Daoy (cell line): ENCODE results near the gene COL9A3. TPM values are rescaled to one million over a fixed set of nuclear protein-coding genes. Genes with fewer than 3 reads are reported as not detected.

Source experiments
- DNase-seq: peaks from one replicate; pipeline ENCODE4 v3.0.0-alpha.2; 2015; ENCODE audit warnings: low read depth
- total RNA-seq: library from RNA; depleted of rRNA; stranded (reverse); fragments of >200 nt; shearing (Covaris generic); gene quantifications from 2 replicates; pipeline ENCODE4 v1.2.3, GENCODE V29; 2014

COL9A3 gene
- total RNA-seq, 1 experiment from 2014 or later, result 0.97 TPM

DNA sequence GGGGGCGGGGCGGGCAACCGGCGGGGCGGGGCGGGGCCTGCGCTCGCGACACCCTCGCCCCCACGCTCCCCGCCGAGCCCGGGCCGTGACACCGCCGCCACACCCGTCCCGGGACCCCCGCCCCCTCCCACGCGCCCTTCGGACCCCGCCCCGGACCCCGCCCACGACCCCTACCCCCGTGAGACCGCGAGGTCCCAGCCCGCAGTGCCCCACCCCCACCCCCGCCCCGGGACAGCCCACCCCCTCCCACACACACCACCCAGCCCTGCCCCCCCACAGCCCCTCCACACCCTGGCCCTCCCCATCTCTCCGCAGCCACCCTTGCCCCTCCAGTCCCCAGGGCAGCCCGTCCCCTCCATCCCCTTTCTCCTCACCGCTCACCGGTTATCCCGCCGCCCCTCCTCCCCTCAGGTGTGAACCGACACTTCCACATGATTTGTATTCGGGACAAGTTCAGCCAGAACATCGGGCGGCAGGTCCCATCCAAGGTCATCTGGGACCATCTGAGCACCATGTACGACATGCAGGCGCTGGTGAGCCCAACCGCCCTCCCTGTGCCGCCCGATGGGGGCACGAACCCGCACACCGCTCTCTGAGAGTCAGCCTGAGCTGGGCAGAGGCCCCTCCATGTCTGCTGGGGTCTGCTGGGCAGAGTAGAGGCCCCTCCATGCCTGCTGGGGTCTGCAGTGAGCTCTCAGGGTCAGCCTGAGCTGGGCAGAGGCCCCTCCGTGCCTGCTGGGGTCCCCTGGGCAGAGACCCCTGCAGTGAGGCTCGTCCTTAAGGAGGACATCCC lies 20.0 kb upstream of the COL9A3 start:
- no peak for DNase-seq

DNA sequence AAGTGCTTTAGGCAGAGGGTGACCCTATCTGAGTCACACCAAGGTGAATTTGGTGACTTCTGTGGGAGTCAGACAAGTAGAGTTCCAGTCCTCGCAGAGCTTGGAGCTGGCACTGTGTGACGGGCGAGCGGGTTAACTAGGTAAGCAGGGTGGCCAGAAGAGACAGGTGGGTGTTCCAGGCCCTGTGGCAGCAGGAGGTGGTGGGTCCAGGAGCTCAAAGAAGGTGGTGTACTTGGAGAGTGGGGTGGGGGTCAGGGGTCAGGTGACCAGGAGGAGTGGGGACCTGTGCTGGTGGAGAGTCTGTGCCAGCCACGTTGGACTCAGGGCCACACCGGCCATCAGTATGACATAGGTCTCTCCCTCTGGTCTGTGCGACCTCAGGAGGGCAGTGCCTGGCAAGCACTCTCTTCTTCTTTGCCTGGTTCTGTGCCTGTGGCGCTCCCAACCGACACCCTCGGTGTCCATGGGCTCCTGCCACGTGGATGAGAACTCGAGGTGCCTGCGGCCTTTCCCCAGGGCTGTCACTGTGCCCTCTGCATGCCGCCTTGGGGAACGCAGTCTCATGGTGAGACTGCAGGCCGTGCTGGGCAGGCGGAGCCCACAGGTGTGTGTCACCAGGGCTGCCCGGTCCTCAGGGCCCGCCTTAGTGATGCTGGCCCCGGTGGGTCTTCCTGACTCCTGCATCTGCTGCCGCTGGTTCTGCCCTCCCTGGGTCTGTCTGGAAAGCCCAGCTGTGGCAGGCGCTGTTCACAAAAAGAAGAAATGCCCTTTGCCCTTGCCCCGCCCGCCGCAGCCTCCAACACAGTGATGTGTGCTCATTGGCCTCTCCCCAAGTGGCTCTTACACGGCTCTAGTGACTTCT lies 18.9 kb upstream of the COL9A3 start:
- no peak for DNase-seq

DNA sequence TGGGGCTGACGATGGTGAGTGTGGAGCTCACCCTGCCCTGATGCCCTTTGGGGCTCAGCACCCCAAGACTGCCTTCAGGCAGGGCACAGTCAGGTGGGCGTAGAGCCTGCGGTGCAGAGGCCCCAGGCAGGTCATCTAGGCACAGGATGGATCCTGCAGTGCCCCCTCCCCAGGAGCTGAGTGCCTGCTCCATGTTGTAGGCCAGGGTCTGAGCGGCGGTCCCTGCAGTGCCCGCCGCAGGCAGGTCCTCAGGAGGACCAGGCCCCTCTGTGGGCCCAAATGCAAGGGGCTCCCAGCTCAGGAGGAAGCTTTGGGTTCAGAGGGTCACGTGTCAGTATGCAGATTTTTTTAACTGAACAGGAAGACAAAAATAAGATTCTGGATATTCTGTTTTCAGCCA lies 17.8 kb upstream of the COL9A3 start:
- no peak for DNase-seq

DNA sequence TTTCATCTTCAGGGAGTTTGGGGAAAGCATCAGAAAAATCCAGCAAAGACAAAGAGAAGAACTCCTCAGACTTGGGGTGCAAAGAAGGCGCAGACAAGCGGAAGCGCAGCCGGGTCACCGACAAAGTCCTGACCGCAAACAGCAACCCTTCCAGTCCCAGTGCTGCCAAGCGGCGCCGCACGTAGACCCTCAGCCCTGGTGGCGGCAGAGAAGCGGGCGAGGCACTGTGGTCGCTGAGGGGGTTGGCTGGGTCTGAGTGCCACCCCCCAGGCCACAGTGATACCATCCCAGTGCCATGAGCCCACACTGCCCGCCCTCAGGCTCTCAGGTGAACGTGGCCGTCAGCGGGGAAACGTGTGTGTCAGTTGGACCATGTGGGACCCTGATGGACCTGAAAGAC lies 17.4 kb upstream of the COL9A3 start:
- no peak for DNase-seq

GRCh38 chr20:62799873-62800272 lies 17.0 kb upstream of the COL9A3 start:
- no peak for DNase-seq

GRCh38 chr20:62800314-62801259 lies 16.3 kb upstream of the COL9A3 start:
- no peak for DNase-seq

GRCh38 chr20:62801284-62802010 lies 15.4 kb upstream of the COL9A3 start:
- no peak for DNase-seq

DNA sequence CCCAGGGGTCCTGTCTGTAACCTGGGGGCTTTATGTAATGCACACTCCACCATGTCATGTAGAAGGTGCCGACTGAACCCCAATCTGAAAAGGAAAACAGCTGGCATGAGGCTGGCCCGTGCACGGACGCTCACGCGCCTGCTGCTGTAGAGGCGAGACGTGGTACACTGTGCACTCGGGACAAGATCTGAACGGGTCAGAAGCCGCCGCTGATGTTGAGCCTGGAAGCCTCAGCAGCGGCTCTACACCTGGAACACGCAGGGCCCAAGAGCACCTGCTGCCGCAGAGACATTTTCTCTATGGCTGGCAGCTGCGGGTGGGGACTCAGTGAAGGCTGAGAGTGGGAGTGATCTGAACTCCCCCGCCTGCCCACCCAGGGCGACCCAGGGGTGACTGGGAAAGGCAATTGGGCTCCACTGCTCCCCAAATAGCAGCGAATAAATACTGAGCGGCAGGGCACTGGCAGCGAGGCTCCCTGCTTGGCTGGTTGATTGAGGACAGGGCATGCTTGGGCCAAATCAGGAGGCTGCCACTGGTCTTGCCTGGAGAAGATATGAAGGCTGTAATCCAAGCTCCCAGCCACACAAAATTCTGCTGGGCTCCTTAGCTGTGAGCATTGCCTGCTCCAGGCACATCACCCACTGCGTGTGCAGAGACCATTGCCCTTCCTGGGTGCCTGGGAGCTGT lies 14.7 kb upstream of the COL9A3 start:
- no peak for DNase-seq

GRCh38 chr20:62804021-62804626 lies 12.7 kb upstream of the COL9A3 start:
- no peak for DNase-seq

DNA sequence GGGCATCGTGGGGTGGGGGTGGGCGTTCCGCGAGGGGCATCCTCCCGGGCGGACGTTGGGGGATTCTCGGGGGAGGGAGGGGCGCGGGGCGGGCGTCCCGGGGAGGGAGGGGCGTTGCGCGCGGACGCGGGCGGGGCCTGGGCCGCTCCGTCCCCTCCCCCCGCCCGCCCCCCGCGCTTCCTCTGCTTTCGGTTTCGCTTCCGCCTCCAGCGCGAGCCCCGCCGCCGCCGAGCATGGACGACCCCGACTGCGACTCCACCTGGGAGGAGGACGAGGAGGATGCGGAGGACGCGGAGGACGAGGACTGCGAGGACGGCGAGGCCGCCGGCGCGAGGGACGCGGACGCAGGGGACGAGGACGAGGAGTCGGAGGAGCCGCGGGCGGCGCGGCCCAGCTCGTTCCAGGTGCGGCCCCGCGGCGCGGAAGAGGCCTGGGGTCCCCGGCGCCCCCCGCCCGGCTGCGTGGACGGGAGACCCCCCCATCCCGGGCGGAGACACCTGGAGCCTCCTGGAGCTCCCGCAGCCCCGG lies 12.2 kb upstream of the COL9A3 start, which contains the start of gene OGFR:
Gene OGFR (plus strand): TSS at position 209 of the 528 bp plus-strand sequence. CDS start 25 bp downstream, at position 234.
- peak; percentile 80 for DNase-seq

- no peak for DNase-seq
These were observed 11.6 kb upstream of the COL9A3 start for GRCh38 chr20:62805155-62805710.

- no peak for DNase-seq
These were observed 11.0 kb upstream of the COL9A3 start for GRCh38 chr20:62805711-62806382.

- no peak for DNase-seq
These were observed 10.3 kb upstream of the COL9A3 start for GRCh38 chr20:62806383-62807050.

DNA sequence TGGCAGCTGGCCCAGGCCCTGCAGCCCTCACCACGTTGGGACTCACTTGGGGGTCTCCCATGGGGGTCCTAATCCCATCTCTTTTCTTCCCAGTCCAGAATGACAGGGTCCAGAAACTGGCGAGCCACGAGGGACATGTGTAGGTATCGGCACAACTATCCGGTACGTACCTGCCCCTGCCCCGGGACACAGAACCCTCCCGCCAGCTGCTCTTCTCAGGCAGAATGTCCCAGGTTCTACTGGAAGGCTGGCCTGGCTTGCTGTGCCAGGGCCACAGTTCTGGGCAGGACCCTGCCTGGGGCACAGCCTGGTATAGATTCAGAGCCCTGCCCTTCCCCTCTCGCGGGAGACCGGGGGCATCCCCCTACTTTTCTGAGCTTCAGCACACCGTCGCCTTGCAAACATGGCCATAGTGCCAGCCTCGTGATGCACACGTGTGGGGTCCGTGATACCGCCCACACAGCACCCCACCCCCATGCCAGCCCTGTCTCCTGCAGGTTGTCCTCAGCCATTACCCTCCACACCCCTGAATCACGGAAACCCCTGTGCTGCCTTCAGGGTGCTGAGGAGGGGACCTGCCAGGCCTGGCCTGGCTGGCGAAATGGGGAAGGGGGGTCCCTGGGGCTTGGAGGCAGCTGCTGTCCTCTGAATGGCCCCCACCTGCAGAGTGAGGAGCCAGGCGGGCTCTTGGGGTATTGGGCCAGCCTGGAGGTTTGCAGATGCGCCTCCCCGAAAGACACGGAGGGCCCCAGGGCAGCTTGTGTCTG lies 9.2 kb upstream of the COL9A3 start:
- no peak for DNase-seq

DNA sequence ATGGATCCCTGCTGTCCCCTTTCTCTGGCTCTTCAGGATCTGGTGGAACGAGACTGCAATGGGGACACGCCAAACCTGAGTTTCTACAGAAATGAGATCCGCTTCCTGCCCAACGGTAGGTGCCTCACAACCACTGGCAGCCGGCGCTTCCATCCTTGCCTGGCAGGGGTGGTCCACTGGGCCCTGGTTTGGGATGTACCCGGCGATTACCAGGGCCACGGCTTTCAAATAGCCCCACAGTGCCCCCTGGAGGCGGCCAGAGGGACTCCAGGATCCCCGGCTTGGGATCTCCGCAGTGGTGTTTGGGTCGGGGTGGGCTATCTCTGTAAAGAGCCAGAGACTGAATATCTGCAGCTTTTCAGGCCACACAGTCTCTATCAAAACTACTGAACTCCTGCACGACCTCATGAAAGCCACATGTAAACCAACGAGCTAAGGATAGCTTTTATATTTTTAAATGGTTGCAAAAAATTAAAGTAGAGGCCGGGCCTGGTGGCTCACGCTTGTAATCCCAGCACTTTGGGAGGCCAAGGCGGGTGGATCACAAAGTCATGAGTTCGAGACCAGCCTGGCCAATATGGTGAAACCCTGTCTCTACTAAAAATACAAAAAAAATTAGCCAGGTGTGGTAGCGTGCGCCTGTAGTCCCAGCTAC lies 8.5 kb upstream of the COL9A3 start:
- DNase-seq, result peak; percentile 52

- no peak for DNase-seq
These were observed 7.1 kb upstream of the COL9A3 start for GRCh38 chr20:62809530-62810428.
